HG02840 (cell line): ENCODE data around the gene GLP1R.

ENCODE experiments used
- ATAC-seq: cut with Tn5 transposase; IDR thresholded peaks from one replicate; pipeline ENCODE4 v1.9.1; 2021; ENCODE audit warnings: mild to moderate bottlenecking, moderate library complexity, moderate number of reproducible peaks; ENCODE audit not compliant: unreplicated experiment, low FRiP score

Gene GLP1R

GRCh38 chr6:39043776-39044175, 4.8 kb upstream of the GLP1R start:
- no peak for ATAC-seq

GRCh38 chr6:39044181-39044580, 4.4 kb upstream of the GLP1R start:
- no peak for ATAC-seq

GRCh38 chr6:39047434-39048327, 900 bp upstream of the GLP1R start:
- ATAC-seq: no peak

GRCh38 chr6:39049575-39050283, 1.1 kb downstream of the GLP1R start:
- no peak for ATAC-seq

- ATAC-seq: no peak
Measured at GRCh38 chr6:39050453-39051112, 2.0 kb downstream of the GLP1R start.

GRCh38 chr6:39051399-39052122, 3.0 kb downstream of the GLP1R start:
- ATAC-seq: no peak

- ATAC-seq: no peak
Measured at GRCh38 chr6:39053016-39053624, 4.5 kb downstream of the GLP1R start.

GRCh38 chr6:39053854-39054576, 5.4 kb downstream of the GLP1R start:
- ATAC-seq: no peak

GRCh38 chr6:39054577-39055142, 6.1 kb downstream of the GLP1R start:
- no peak for ATAC-seq

GRCh38 chr6:39055661-39056060, 7.1 kb downstream of the GLP1R start:
- no peak for ATAC-seq

GRCh38 chr6:39056191-39056590, 7.6 kb downstream of the GLP1R start:
- no peak for ATAC-seq

- ATAC-seq: no peak
Measured at GRCh38 chr6:39056681-39057080, 8.1 kb downstream of the GLP1R start.

- ATAC-seq: no peak
Measured at GRCh38 chr6:39057251-39058155, 8.9 kb downstream of the GLP1R start.

GRCh38 chr6:39058471-39059147, 10.0 kb downstream of the GLP1R start:
- no peak for ATAC-seq

GRCh38 chr6:39059496-39060310, 11.1 kb downstream of the GLP1R start:
- ATAC-seq: no peak

- ATAC-seq: no peak
Measured at GRCh38 chr6:39060467-39061160, 12.0 kb downstream of the GLP1R start.
